ENCODE data around the gene TIPARP. TPM values are rescaled to one million over a fixed set of nuclear protein-coding genes. Genes with fewer than 3 reads are reported as not detected.
"Not testable (repeated sequence)": the region's sequence is repeated elsewhere in the genome, so short reads cannot be mapped to it uniquely, and the experiment has no call there.

TIPARP gene
- total and polyA plus RNA-seq, 2 of the 13 experiments (the other 11 are each of a cell fraction or from before 2014, with no cell fraction given) = 7.3 to 19.7 TPM

GRCh38 chr3:156739976-156740375, 65.6 kb downstream of the TIPARP start:
- 100% methylated on average over 2 of the region's 2 CpGs for WGBS (ENCODE audit: low lambda C conversion rate)
- H3K9ac ChIP-seq (ENCODE audit: insufficient read depth, low read depth, low read length) = no peak overlapping the region
- FAIRE-seq (no peak), ATAC-seq (no peak), DNase-seq (ENCODE audit: low spot score) (no peak)
- H2AFZ ChIP-seq (ENCODE audit: low read length) = no peak overlapping the region
- TF ChIP-seq KLF6 (CRISPR knock-in tag; IDR thresholded peaks at IDR 0.05) (no peak), ZNF672 (CRISPR knock-in tag; IDR thresholded peaks at IDR 0.05) (no peak), MYC (CRISPR knock-in tag; IDR thresholded peaks at IDR 0.05; ENCODE audit: borderline replicate concordance) (no peak), FOXK2 (IDR thresholded peaks at IDR 0.05) (no peak), NR3C1 (CRISPR knock-in tag; IDR thresholded peaks at IDR 0.05) (no peak), KAT7 (CRISPR knock-in tag; IDR thresholded peaks at IDR 0.05; ENCODE audit: borderline replicate concordance) (no peak), ZNF256 (CRISPR knock-in tag; conservative IDR thresholded peaks at IDR 0.05) (no peak), ATF4 (CRISPR knock-in tag; IDR thresholded peaks at IDR 0.05) (no peak), KAT8 (CRISPR knock-in tag; IDR thresholded peaks at IDR 0.05) (no peak), AFF4 (CRISPR knock-in tag; IDR thresholded peaks at IDR 0.05) (no peak), ZSCAN30 (CRISPR knock-in tag; IDR thresholded peaks at IDR 0.05) (no peak), CHCHD3 (CRISPR knock-in tag; IDR thresholded peaks at IDR 0.05) (no peak)
- H3K27me3 ChIP-seq (ENCODE audit: control insufficient read depth in 1 of 2, insufficient read depth in 2 of 2, low read length in 2 of 2) = no peaks in the 10 kb centered on the region
- no peak overlapping the region for H3K27ac ChIP-seq (ENCODE audit: extremely low read length, insufficient read depth, low read length)
- intact Hi-C loops (cut with micrococcal nuclease; ENCODE audit: unreplicated experiment) (no loop called here), in situ Hi-C loops (cut with HindIII; ENCODE audit: extremely low pct_ligation_motif_present, low pct_unique_long_range_greater_than_20kb) (no loop called here)
- no peak overlapping the region for H3K4me3 ChIP-seq (replicated peaks in 1 of 3; ENCODE audit: insufficient read depth in 1 of 3, low read depth in 2 of 3, low read length in 3 of 3)
- H3K4me1 ChIP-seq (ENCODE audit: insufficient read depth, low read length) = peaks cover 22% of the 10 kb centered on the region
- no peak overlapping the region for H3K4me2 ChIP-seq (ENCODE audit: low read depth, low read length)
- no peaks in the 10 kb centered on the region for H3K36me3 ChIP-seq (replicated peaks in 1 of 2; ENCODE audit: control insufficient read depth in 1 of 2, insufficient read depth in 2 of 2, low read length in 2 of 2)
- CTCF ChIA-PET (ENCODE audit: low intra/inter-chr PET ratio, low total read pairs) = no interaction called here
- H4K20me1 ChIP-seq (ENCODE audit: insufficient read depth, low read length) = no peaks in the 10 kb centered on the region
- BruUV-seq (replicated peaks) = no TSS peak
- POLR2A ChIA-PET = no interaction called here
- no peaks in the 10 kb centered on the region for H3K79me2 ChIP-seq (ENCODE audit: insufficient read depth, low read length)
- H3K9me3 ChIP-seq (ENCODE audit: low read length) = no peaks in the 10 kb centered on the region

GRCh38 chr3:156740581-156740980, 66.2 kb downstream of the TIPARP start:
- H3K36me3 ChIP-seq (replicated peaks in 1 of 2; ENCODE audit: control insufficient read depth in 1 of 2, insufficient read depth in 2 of 2, low read length in 2 of 2); H4K20me1 ChIP-seq (ENCODE audit: insufficient read depth, low read length); in situ Hi-C loops (cut with HindIII; ENCODE audit: extremely low pct_ligation_motif_present, low pct_unique_long_range_greater_than_20kb); POLR2A ChIA-PET; intact Hi-C loops (cut with micrococcal nuclease; ENCODE audit: unreplicated experiment); H3K4me2 ChIP-seq (ENCODE audit: low read depth, low read length); H3K9me3 ChIP-seq (ENCODE audit: low read length); DNase-seq (ENCODE audit: low spot score); H3K4me3 ChIP-seq (replicated peaks in 1 of 3; ENCODE audit: insufficient read depth in 1 of 3, low read depth in 2 of 3, low read length in 3 of 3); H3K79me2 ChIP-seq (ENCODE audit: insufficient read depth, low read length); H3K27me3 ChIP-seq (ENCODE audit: control insufficient read depth in 1 of 2, insufficient read depth in 2 of 2, low read length in 2 of 2); H3K27ac ChIP-seq (ENCODE audit: extremely low read length, insufficient read depth, low read length); H3K9ac ChIP-seq (ENCODE audit: insufficient read depth, low read depth, low read length); ATAC-seq; FAIRE-seq; CTCF ChIA-PET (ENCODE audit: low intra/inter-chr PET ratio, low total read pairs); H2AFZ ChIP-seq (ENCODE audit: low read length); BruUV-seq (replicated peaks): not testable (repeated sequence)
- WGBS (ENCODE audit: low lambda C conversion rate) = 90% methylated on average over 8 of the region's 34 CpGs
- H3K4me1 ChIP-seq (ENCODE audit: insufficient read depth, low read length) = peaks cover 23% of the 10 kb centered on the region
